Measurements from ENCODE around the gene DALRD3.

The DALRD3 gene

GRCh38 chr3:49020330-49021212 lies 2.2 kb upstream of the DALRD3 start (continued):
- TF ChIP-seq PRDM10 (tag by site-specific recombination; IDR thresholded peaks at IDR 0.05) = peak; percentile 97
- TF ChIP-seq ZNF132 (tag by site-specific recombination; IDR thresholded peaks at IDR 0.05; ENCODE audit: borderline replicate concordance) = no peak
- TF ChIP-seq ZNF423 (tag by site-specific recombination; IDR thresholded peaks at IDR 0.05) = 0 out of 2 replicates have a peak, but pooled peaks have one; percentile 11

GRCh38 chr3:49019941-49020329 lies 1.6 kb upstream of the DALRD3 start:
- H3K4me1 ChIP-seq (ENCODE audit: control insufficient read depth, insufficient read depth, low read length) = no peaks in the 10 kb centered on the region
- no peaks in the 10 kb centered on the region for H3K9me3 ChIP-seq (ENCODE audit: control insufficient read depth, insufficient read depth, low read depth, low read length)
- peaks cover 0 to 43% of the 10 kb centered on the region in 2 experiments; a peak in 1 of 3 replicates for H3K36me3 ChIP-seq (ENCODE audit: control insufficient read depth in 2 of 2, insufficient read depth in 1 of 2, low read length in 2 of 2)
- peak overlapping the region; percentile 92 for H3K4me3 ChIP-seq (ENCODE audit: low read depth, low read length)
- ChIA-PET CTCF (interaction anchor here (0.6 to 0.7 kb wide), 3 partner anchors 9 to 32 kb away, joined by 4 to 5 read pairs (median 4); no protein-coding TSS in a partner anchor), POLR2A (interaction anchor here (0.7 to 10.4 kb wide), 5 partner anchors 9 to 281 kb away, joined by 3 to 141 read pairs (median 28); partner anchors contain the start of genes IMPDH2, P4HTM and WDR6)
- H3K27ac ChIP-seq (ENCODE audit: extremely low read depth, low read depth, low read length) = peak overlapping the region; percentile 93; the same call in 1 of the 2 replicates
- TF ChIP-seq ZNF596 (tag by site-specific recombination; IDR thresholded peaks at IDR 0.05) (no peak), PRDM1 (tag by site-specific recombination; IDR thresholded peaks at IDR 0.05) (peak; percentile 53), ZNF777 (tag by site-specific recombination; IDR thresholded peaks at IDR 0.05; ENCODE audit: borderline replicate concordance) (no peak), ZBTB10 (tag by site-specific recombination; IDR thresholded peaks at IDR 0.05) (no peak), ZNF335 (tag by site-specific recombination; conservative IDR thresholded peaks at IDR 0.05) (peak; percentile 58), ZNF843 (tag by site-specific recombination; IDR thresholded peaks at IDR 0.05) (no peak), KLF17 (tag by site-specific recombination; IDR thresholded peaks at IDR 0.05) (no peak), ZNF311 (tag by site-specific recombination; IDR thresholded peaks at IDR 0.05; ENCODE audit: borderline replicate concordance) (no peak), ZBTB20 (tag by site-specific recombination; IDR thresholded peaks at IDR 0.05) (peak; percentile 44; the same call in 1 of the 2 replicates), KLF9 (tag by site-specific recombination; IDR thresholded peaks at IDR 0.05; ENCODE audit: low read depth) (no peak), SP2 (tag by site-specific recombination; IDR thresholded peaks at IDR 0.05) (peak; percentile 53), ZNF791 (tag by site-specific recombination; IDR thresholded peaks at IDR 0.05) (no peak)

Measured in HEK293 (cell line).